ENCODE measurements around the gene UVRAG.

UVRAG gene

DNA sequence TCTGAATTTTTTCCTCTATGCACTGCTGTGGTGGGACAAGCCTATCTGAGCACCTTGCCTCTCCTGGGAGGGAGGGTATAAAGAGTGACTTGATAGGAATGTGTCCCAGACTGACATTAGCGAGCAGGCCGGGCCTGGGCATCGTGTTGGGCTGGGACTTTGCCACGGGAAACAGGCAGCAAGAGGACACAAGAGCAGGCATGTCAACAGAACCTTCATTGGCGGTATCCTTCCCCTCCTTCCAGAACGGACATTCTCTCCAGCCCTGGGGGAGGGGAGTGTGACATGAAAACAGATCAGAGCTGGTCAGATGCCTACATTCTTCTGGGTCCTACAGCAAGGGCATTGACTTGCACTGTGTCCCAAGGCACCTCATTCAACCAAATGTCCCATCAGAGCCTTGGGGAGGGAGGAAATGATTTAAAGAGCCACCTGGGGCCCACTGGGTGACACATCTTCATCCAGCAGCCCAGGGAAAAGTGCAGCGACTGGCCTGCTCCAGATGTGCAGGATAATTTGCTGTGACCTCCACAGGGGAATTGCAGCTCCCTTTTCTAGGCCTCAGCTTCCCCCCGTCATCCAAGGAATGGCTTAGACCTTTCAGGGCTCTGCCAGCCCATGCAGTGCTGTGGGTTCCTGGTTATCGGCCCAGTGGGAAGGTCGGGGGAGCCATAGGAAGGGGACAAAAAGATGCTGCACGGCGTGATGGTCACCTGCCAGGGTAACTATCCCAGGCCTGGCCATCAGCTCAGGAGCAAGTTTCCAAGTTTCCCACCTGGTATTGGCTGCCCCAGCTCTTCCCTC, 21.8 kb upstream of the UVRAG start:
- Histone ChIP-seq H2AFZ (no peak overlapping the region), H3K36me3 (ENCODE audit: control insufficient read depth, insufficient read depth, low read length) (no peaks in the 10 kb centered on the region), H3K9ac (no peak overlapping the region), H3K27me3 (ENCODE audit: control insufficient read depth, insufficient read depth, low read length) (no peaks in the 10 kb centered on the region), H3K27ac (no peak overlapping the region), H3K79me2 (no peaks in the 10 kb centered on the region), H3K9me3 (ENCODE audit: control insufficient read depth, low read length) (no peaks in the 10 kb centered on the region), H3K4me2 (ENCODE audit: low read length) (no peak overlapping the region), H3K4me3 (ENCODE audit: low read depth, low read length) (no peak overlapping the region), H3K4me1 (no peaks in the 10 kb centered on the region)
- TF ChIP-seq, protein P1, sequence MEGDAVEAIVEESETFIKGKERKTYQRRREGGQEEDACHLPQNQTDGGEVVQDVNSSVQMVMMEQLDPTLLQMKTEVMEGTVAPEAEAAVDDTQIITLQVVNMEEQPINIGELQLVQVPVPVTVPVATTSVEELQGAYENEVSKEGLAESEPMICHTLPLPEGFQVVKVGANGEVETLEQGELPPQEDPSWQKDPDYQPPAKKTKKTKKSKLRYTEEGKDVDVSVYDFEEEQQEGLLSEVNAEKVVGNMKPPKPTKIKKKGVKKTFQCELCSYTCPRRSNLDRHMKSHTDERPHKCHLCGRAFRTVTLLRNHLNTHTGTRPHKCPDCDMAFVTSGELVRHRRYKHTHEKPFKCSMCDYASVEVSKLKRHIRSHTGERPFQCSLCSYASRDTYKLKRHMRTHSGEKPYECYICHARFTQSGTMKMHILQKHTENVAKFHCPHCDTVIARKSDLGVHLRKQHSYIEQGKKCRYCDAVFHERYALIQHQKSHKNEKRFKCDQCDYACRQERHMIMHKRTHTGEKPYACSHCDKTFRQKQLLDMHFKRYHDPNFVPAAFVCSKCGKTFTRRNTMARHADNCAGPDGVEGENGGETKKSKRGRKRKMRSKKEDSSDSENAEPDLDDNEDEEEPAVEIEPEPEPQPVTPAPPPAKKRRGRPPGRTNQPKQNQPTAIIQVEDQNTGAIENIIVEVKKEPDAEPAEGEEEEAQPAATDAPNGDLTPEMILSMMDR (IDR thresholded peaks at IDR 0.05): no peak

DNA sequence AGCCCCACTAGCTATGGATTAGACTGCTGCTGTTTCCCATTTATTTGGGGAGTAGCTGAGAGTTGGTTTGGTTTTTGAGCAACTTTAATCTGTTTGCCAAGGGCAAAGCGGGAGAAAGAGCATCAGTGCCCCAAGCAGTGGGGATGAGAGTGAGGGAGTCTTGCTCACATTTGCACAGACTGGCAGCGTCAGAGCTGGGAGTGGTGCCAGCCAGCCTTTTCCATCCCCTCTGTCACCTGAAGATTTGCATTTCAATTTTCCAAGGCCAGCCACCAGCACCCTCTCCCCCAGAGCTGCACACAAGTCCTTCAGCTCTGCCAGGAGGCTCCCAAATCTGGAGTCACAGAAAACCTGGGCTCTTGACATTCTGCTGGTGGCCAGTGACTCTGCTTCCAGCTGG, 21.0 kb upstream of the UVRAG start:
- Histone ChIP-seq H3K9me3 (ENCODE audit: control insufficient read depth, low read length) (no peaks in the 10 kb centered on the region), H3K4me3 (ENCODE audit: low read depth, low read length) (no peak overlapping the region), H3K4me1 (no peaks in the 10 kb centered on the region), H3K27ac (no peak overlapping the region), H3K27me3 (ENCODE audit: control insufficient read depth, insufficient read depth, low read length) (no peaks in the 10 kb centered on the region), H3K79me2 (no peaks in the 10 kb centered on the region), H3K36me3 (ENCODE audit: control insufficient read depth, insufficient read depth, low read length) (no peaks in the 10 kb centered on the region), H3K9ac (no peak overlapping the region), H2AFZ (no peak overlapping the region), H3K4me2 (ENCODE audit: low read length) (no peak overlapping the region)
- TF ChIP-seq, protein P1 (IDR thresholded peaks at IDR 0.05): no peak

GRCh38 chr11:75795276-75796090, 19.5 kb upstream of the UVRAG start:
- no peaks in the 10 kb centered on the region for H3K27me3 ChIP-seq (ENCODE audit: control insufficient read depth, insufficient read depth, low read length)
- no peak overlapping the region for H3K4me2 ChIP-seq (ENCODE audit: low read length)
- no peaks in the 10 kb centered on the region for H3K79me2 ChIP-seq
- no peaks in the 10 kb centered on the region for H3K36me3 ChIP-seq (ENCODE audit: control insufficient read depth, insufficient read depth, low read length)
- no peaks in the 10 kb centered on the region for H3K9me3 ChIP-seq (ENCODE audit: control insufficient read depth, low read length)
- H3K27ac ChIP-seq: no peak overlapping the region
- H2AFZ ChIP-seq: no peak overlapping the region
- no peak overlapping the region for H3K9ac ChIP-seq
- TF ChIP-seq, protein P1 (IDR thresholded peaks at IDR 0.05): no peak
- H3K4me1 ChIP-seq: no peaks in the 10 kb centered on the region
- H3K4me3 ChIP-seq (ENCODE audit: low read depth, low read length): no peak overlapping the region

DNA sequence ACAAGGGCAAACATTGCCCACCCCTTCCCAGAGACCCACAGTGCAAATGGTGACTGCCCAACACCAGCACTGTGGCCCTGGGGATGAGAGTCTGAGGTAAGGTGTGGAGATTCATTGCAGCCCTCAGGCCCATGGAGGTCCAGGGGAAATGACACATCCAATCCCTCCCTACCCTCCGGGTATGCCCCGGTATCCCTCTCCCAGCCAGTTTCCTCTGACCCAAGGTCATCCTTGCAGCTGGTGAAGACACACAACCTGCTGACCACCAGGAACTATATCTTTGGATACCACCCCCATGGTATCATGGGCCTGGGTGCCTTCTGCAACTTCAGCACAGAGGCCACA, 18.9 kb upstream of the UVRAG start:
- H3K4me2 ChIP-seq (ENCODE audit: low read length): no peak overlapping the region
- TF ChIP-seq, protein P1 (IDR thresholded peaks at IDR 0.05): no peak
- no peak overlapping the region for H2AFZ ChIP-seq
- no peaks in the 10 kb centered on the region for H3K9me3 ChIP-seq (ENCODE audit: control insufficient read depth, low read length)
- H3K4me3 ChIP-seq (ENCODE audit: low read depth, low read length): no peak overlapping the region
- H3K9ac ChIP-seq: no peak overlapping the region
- H3K27me3 ChIP-seq (ENCODE audit: control insufficient read depth, insufficient read depth, low read length): no peaks in the 10 kb centered on the region
- H3K36me3 ChIP-seq (ENCODE audit: control insufficient read depth, insufficient read depth, low read length): no peaks in the 10 kb centered on the region
- H3K4me1 ChIP-seq: no peaks in the 10 kb centered on the region
- no peaks in the 10 kb centered on the region for H3K79me2 ChIP-seq
- no peak overlapping the region for H3K27ac ChIP-seq

Measured in parathyroid adenoma (tissue), 2 donors.